T-cell (primary cell): ENCODE measurements around the gene CXXC5. TPM values are rescaled to one million over a fixed set of nuclear protein-coding genes. Genes with fewer than 3 reads are reported as not detected.
"Not testable (repeated sequence)": the region's sequence is repeated elsewhere in the genome, so short reads cannot be mapped to it uniquely, and the experiment has no call there.

Source experiments
- ATAC-seq, 4 experiments: fragments of 200-7000 bp in 3 of 4; fragments of 150-1000 bp in 1 of 4; cut with Tn5 transposase; replicated peaks in 1 of 4; 1 replicate in 3 of 4; 2 replicates in 1 of 4; pipeline ENCODE4 v1.10.0; 2021; ENCODE audit warnings: moderate library complexity in 3 of 4, mild to moderate bottlenecking in 2 of 4, moderate number of reproducible peaks in 1 of 4
- CTCF ChIA-PET, 2 donors: fragments of 300-600 bp; sonication (Branson Sonifier 250); formaldehyde crosslinking; loops; one replicate each; lab custom pipeline; 2022; ENCODE audit warnings: antibody characterized with exemption in 2 of 2; lab: Charles Lee
- POLR2A ChIA-PET, 2 donors: fragments of 300-600 bp; sonication (Branson Sonifier 250); formaldehyde crosslinking; loops; one replicate each; lab custom pipeline; 2022; ENCODE audit warnings: antibody characterized with exemption in 2 of 2; lab: Charles Lee
- DNase-seq, 35 experiments: peaks; one replicate each; pipeline versions ENCODE4 v3.0.0 to v3.0.0-alpha.2; 2013 to 2023
- H3K27ac ChIP-seq: one replicate; pipeline ENCODE4 v1.5.1; 2013; ENCODE audit warnings: low read length
- H3K27me3 ChIP-seq, 2 experiments: replicated peaks in 1 of 2; 1 replicate in 1 of 2; 2 replicates in 1 of 2; pipeline versions ENCODE4 v1.6.1 to v1.7.0; 2013; ENCODE audit warnings: low read length in 1 of 2, mixed read lengths in 1 of 2; ENCODE audit not compliant: control insufficient read depth in 2 of 2, insufficient read depth in 2 of 2; ENCODE audit errors: extremely low read depth in 1 of 2
- H3K36me3 ChIP-seq, 2 donors: 1 replicate in 1 of 2; 2 replicates in 1 of 2; pipeline versions ENCODE4 v1.6.1 to v1.7.0; 2013; ENCODE audit warnings: low read length in 1 of 2; ENCODE audit not compliant: control insufficient read depth in 2 of 2, insufficient read depth in 1 of 2; ENCODE audit errors: extremely low read depth in 1 of 2
- H3K4me1 ChIP-seq, 2 experiments: 1 replicate in 1 of 2; 2 replicates in 1 of 2; pipeline versions ENCODE4 v1.6.1 to v1.7.0; 2013; ENCODE audit warnings: low read length in 2 of 2, mixed read lengths in 1 of 2; ENCODE audit not compliant: insufficient read depth in 2 of 2, control insufficient read depth in 1 of 2; ENCODE audit errors: extremely low read depth in 1 of 2
- H3K4me3 ChIP-seq, 2 donors: 1 replicate in 1 of 2; 2 replicates in 1 of 2; pipeline versions ENCODE4 v1.5.1 to v1.7.0; 2013; ENCODE audit warnings: mild to moderate bottlenecking in 2 of 2, low read length in 1 of 2, moderate library complexity in 1 of 2; ENCODE audit not compliant: control insufficient read depth in 1 of 2; ENCODE audit errors: extremely low read depth in 1 of 2
- H3K9me3 ChIP-seq: 2 replicates; pipeline ENCODE4 v1.7.0; 2013
- H3K27ac Mint-ChIP-seq, 2 donors: one replicate each; pipeline ENCODE4 v1.8.0; 2020 to 2021; ENCODE audit warnings: mild to moderate bottlenecking in 2 of 2, mixed read lengths in 2 of 2
- H3K27me3 Mint-ChIP-seq, 2 donors: one replicate each; pipeline ENCODE4 v1.8.0; 2021 to 2022; ENCODE audit warnings: mixed read lengths in 2 of 2
- H3K36me3 Mint-ChIP-seq: one replicate; pipeline ENCODE4 v1.8.0; 2021; ENCODE audit warnings: mixed read lengths
- H3K4me1 Mint-ChIP-seq, 3 donors: one replicate each; pipeline ENCODE4 v1.8.0; 2020 to 2022; ENCODE audit warnings: mixed read lengths in 3 of 3, mild to moderate bottlenecking in 1 of 3
- H3K4me3 Mint-ChIP-seq, 3 donors: one replicate each; pipeline ENCODE4 v1.8.0; 2020 to 2022; ENCODE audit warnings: mild to moderate bottlenecking in 3 of 3, mixed read lengths in 3 of 3, moderate library complexity in 3 of 3
- H3K9me3 Mint-ChIP-seq, 3 donors: one replicate each; pipeline ENCODE4 v1.8.0; 2020 to 2022; ENCODE audit warnings: mixed read lengths in 3 of 3
- WGBS: methylation state at CpG from one replicate; pipeline ENCODE4 v1.1.5; 2013; ENCODE audit warnings: missing lambda C conversion rate; ENCODE audit not compliant: insufficient coverage; 5-methylcytosine and 5-hydroxymethylcytosine counted together
- total RNA-seq, 35 experiments: library from RNA in 6 of 35; stranded (reverse) in 6 of 35; fragments of 120-200 nt in 1 of 35; gene quantifications; one replicate each; pipeline versions ENCODE4 v1.2.1 to v1.2.4 and lab custom pipeline; 2013 to 2026

CXXC5 gene
- total RNA-seq, 5 donors from 2014 or later (not counting 1 experiment from before 2014, with no cell fraction given), result 5.1 to 7.6 (median 6.2) TPM

- 97% methylated on average over 3 of the region's 8 CpGs for WGBS
- Histone ChIP-seq H3K4me3 (no peak overlapping the region), H3K4me1 (peaks cover 0 to 9% of the 10 kb centered on the region in 2 experiments), H3K27ac (no peak overlapping the region), H3K36me3 (peaks cover 3 to 47% of the 10 kb centered on the region in 2 donors), H3K9me3 (no peaks in the 10 kb centered on the region), H3K27me3 (no peaks in the 10 kb centered on the region)
- no peaks in the 10 kb centered on the region for H3K27me3 Mint-ChIP-seq
- CTCF ChIA-PET, result interaction anchor here in 1 of 2 donors (0.6 kb wide), 3 partner anchors 13 to 157 kb away, joined by 3 to 4 read pairs (median 3); no protein-coding TSS in a partner anchor
- H3K4me3 Mint-ChIP-seq, result no peak overlapping the region
- peaks cover 29 to 30% (median 30%) of the 10 kb centered on the region in 3 donors for H3K4me1 Mint-ChIP-seq
- peaks cover 17% of the 10 kb centered on the region for H3K36me3 Mint-ChIP-seq
- ATAC-seq (no peak), DNase-seq (no peak)
- no peak overlapping the region for H3K27ac Mint-ChIP-seq
- POLR2A ChIA-PET, result interaction anchor here in 1 of 2 donors (0.6 to 0.7 kb wide), 2 partner anchors 12 to 201 kb away, joined by 3 to 8 read pairs; no protein-coding TSS in a partner anchor
- H3K9me3 Mint-ChIP-seq, result no peaks in the 10 kb centered on the region
Observed at GRCh38 chr5:139605887-139606286, 42.3 kb upstream of the CXXC5 start.

- H3K27me3 Mint-ChIP-seq, result no peaks in the 10 kb centered on the region
- WGBS, result 80% methylated on average over 1 of the region's 5 CpGs
- H3K4me3 Mint-ChIP-seq, result no peak overlapping the region
- H3K36me3 Mint-ChIP-seq, result peaks cover 10% of the 10 kb centered on the region
- no peaks in the 10 kb centered on the region for H3K9me3 Mint-ChIP-seq
- peaks cover 23 to 35% (median 35%) of the 10 kb centered on the region in 3 donors for H3K4me1 Mint-ChIP-seq
- H3K4me3 ChIP-seq, result no peak overlapping the region
- H3K4me1 ChIP-seq, result peaks cover 0 to 8% of the 10 kb centered on the region in 2 experiments
- POLR2A ChIA-PET, result no interaction called here
- ATAC-seq (peak in 1 of 4 experiments; percentile 44), DNase-seq (no peak)
- H3K36me3 ChIP-seq, result peaks cover 0 to 22% of the 10 kb centered on the region in 2 donors
- H3K27ac ChIP-seq, result no peak overlapping the region
- H3K27me3 ChIP-seq, result no peaks in the 10 kb centered on the region
- peak overlapping the region; percentile 50 to 77 for H3K27ac Mint-ChIP-seq
- CTCF ChIA-PET, result interaction anchor here (0.6 to 1.2 kb wide), 6 partner anchors 10 to 645 kb away, joined by 3 to 8 read pairs (median 3); no protein-coding TSS in a partner anchor
- H3K9me3 ChIP-seq, result no peaks in the 10 kb centered on the region
Observed at GRCh38 chr5:139611703-139612584, 36.2 kb upstream of the CXXC5 start.

- H3K27me3 Mint-ChIP-seq, result no peaks in the 10 kb centered on the region
- H3K27ac Mint-ChIP-seq, result no peak overlapping the region
- H3K4me1 Mint-ChIP-seq, result peaks cover 0 to 4% (median 0%) of the 10 kb centered on the region in 3 donors
- ATAC-seq (no peak), DNase-seq (no peak)
- H3K4me3 Mint-ChIP-seq, result no peak overlapping the region
- Histone ChIP-seq H3K4me1 (no peaks in the 10 kb centered on the region), H3K27ac (no peak overlapping the region), H3K4me3 (no peak overlapping the region), H3K27me3 (no peaks in the 10 kb centered on the region), H3K36me3 (peaks cover 3 to 71% of the 10 kb centered on the region in 2 donors), H3K9me3 (no peaks in the 10 kb centered on the region)
- peaks cover 32% of the 10 kb centered on the region for H3K36me3 Mint-ChIP-seq
- ChIA-PET POLR2A (no interaction called here), CTCF (interaction anchor here in 1 of 2 donors (0.5 kb wide), 1 partner anchor 655 kb away, joined by 6 read pairs; no protein-coding TSS in a partner anchor)
- no peaks in the 10 kb centered on the region for H3K9me3 Mint-ChIP-seq
- 100% methylated on average over 2 of the region's 5 CpGs for WGBS
Observed at GRCh38 chr5:139619861-139620260, 28.3 kb upstream of the CXXC5 start.

GRCh38 chr5:139625398-139625797 is 22.8 kb upstream of the CXXC5 start:
- H3K36me3 Mint-ChIP-seq, result peaks cover 39% of the 10 kb centered on the region
- CTCF ChIA-PET, result interaction anchor here (0.7 to 1.1 kb wide), 3 partner anchors 8 to 150 kb away, joined by 4 to 8 read pairs (median 6); no protein-coding TSS in a partner anchor
- 93% methylated on average over 3 of the region's 5 CpGs for WGBS

GRCh38 chr5:139630855-139631254 is 17.3 kb upstream of the CXXC5 start:
- H3K27me3 ChIP-seq, result no peaks in the 10 kb centered on the region
- Mint-ChIP-seq H3K27me3 (no peaks in the 10 kb centered on the region), H3K27ac (peak overlapping the region in 1 of 2 donors; percentile 4), H3K4me1 (peaks cover 22 to 24% (median 23%) of the 10 kb centered on the region in 3 donors), H3K36me3 (peaks cover 27% of the 10 kb centered on the region), H3K9me3 (no peaks in the 10 kb centered on the region), H3K4me3 (no peak overlapping the region)
- H3K9me3 ChIP-seq, result no peaks in the 10 kb centered on the region
- ATAC-seq (no peak), DNase-seq (no peak)
- H3K27ac ChIP-seq, result no peak overlapping the region
- H3K4me3 ChIP-seq, result no peak overlapping the region
- ChIA-PET CTCF (interaction anchor here (0.7 to 6.1 kb wide), 3 partner anchors 56 to 135 kb away, joined by 3 to 31 read pairs (median 3); no protein-coding TSS in a partner anchor), POLR2A (interaction anchor here (0.6 kb wide), 2 partner anchors 30 to 123 kb away, joined by 3 to 4 read pairs; no protein-coding TSS in a partner anchor)
- H3K4me1 ChIP-seq, result peaks cover 2 to 25% of the 10 kb centered on the region in 2 experiments
- peaks cover 0 to 48% of the 10 kb centered on the region in 2 donors for H3K36me3 ChIP-seq

More at GRCh38 chr5:139625398-139625797, 22.8 kb upstream of the CXXC5 start:
- H3K27me3 ChIP-seq, H3K27ac Mint-ChIP-seq, H3K27ac ChIP-seq, DNase-seq, H3K4me3 Mint-ChIP-seq, H3K4me1 Mint-ChIP-seq, H3K4me3 ChIP-seq, H3K9me3 ChIP-seq, H3K9me3 Mint-ChIP-seq, H3K4me1 ChIP-seq, ATAC-seq, H3K27me3 Mint-ChIP-seq: not testable (repeated sequence)
- POLR2A ChIA-PET, result interaction anchor here in 1 of 2 donors (0.7 kb wide), 1 partner anchor 160 kb away, joined by 6 read pairs; no protein-coding TSS in a partner anchor
- peaks cover 6 to 81% of the 10 kb centered on the region in 2 donors for H3K36me3 ChIP-seq
